HG03045 (cell line): ENCODE measurements around the gene ARHGDIB.

Experiments
- ATAC-seq: cut with Tn5 transposase; IDR thresholded peaks from one replicate; pipeline ENCODE4 v1.9.1; 2021; ENCODE audit warnings: mild to moderate bottlenecking, moderate library complexity; ENCODE audit not compliant: unreplicated experiment

Gene ARHGDIB

GRCh38 chr12:14984036-14984435, 22.6 kb upstream of the ARHGDIB start:
- ATAC-seq, result no peak

- no peak for ATAC-seq
Observed at GRCh38 chr12:14982991-14983390, 21.6 kb upstream of the ARHGDIB start.

- ATAC-seq, result no peak
Observed at GRCh38 chr12:14982562-14982961, 21.2 kb upstream of the ARHGDIB start.

GRCh38 chr12:14981049-14981448, 19.6 kb upstream of the ARHGDIB start:
- ATAC-seq, result no peak

- no peak for ATAC-seq
Observed at GRCh38 chr12:14979468-14979867, 18.1 kb upstream of the ARHGDIB start.

GRCh38 chr12:14976658-14977057, 15.3 kb upstream of the ARHGDIB start:
- ATAC-seq, result no peak

- ATAC-seq, result no peak
Observed at GRCh38 chr12:14975457-14975856, 14.1 kb upstream of the ARHGDIB start.

GRCh38 chr12:14974633-14975032, 13.2 kb upstream of the ARHGDIB start:
- no peak for ATAC-seq

GRCh38 chr12:14972816-14973215, 11.4 kb upstream of the ARHGDIB start, which contains the start of gene PDE6H:
Gene PDE6H (plus strand): TSS chr12:14973042. CDS start chr12:14978013, 4,971 bp downstream.
- no peak for ATAC-seq

- ATAC-seq, result no peak
Observed at GRCh38 chr12:14970473-14970872, 9.1 kb upstream of the ARHGDIB start.

GRCh38 chr12:14968478-14968877, 7.1 kb upstream of the ARHGDIB start:
- ATAC-seq, result no peak

GRCh38 chr12:14965221-14965620, 3.8 kb upstream of the ARHGDIB start:
- no peak for ATAC-seq

- ATAC-seq, result no peak
Observed at GRCh38 chr12:14964406-14964805, 3.0 kb upstream of the ARHGDIB start.

GRCh38 chr12:14963520-14963919, 2.1 kb upstream of the ARHGDIB start:
- no peak for ATAC-seq

GRCh38 chr12:14962797-14963196, 1.4 kb upstream of the ARHGDIB start:
- no peak for ATAC-seq

GRCh38 chr12:14962153-14962539, 745 bp upstream of the ARHGDIB start:
- no peak for ATAC-seq

GRCh38 chr12:14960548-14961465, 594 bp downstream of the ARHGDIB start:
- ATAC-seq, result peak; percentile 34

- no peak for ATAC-seq
Observed at GRCh38 chr12:14959916-14960496, 1.4 kb downstream of the ARHGDIB start.

- no peak for ATAC-seq
Observed at GRCh38 chr12:14959463-14959862, 1.9 kb downstream of the ARHGDIB start.

GRCh38 chr12:14959126-14959440, 2.3 kb downstream of the ARHGDIB start:
- no peak for ATAC-seq

GRCh38 chr12:14958361-14959125, 2.9 kb downstream of the ARHGDIB start:
- no peak for ATAC-seq
